Ishikawa (cell line): ENCODE results near the gene MPC2.

Experiments used
- CEBPB ChIP-seq: IDR thresholded peaks from 2 replicates; pipeline ENCODE4 v1.6.1; 2012
- CREB1 ChIP-seq: IDR thresholded peaks from 2 replicates; pipeline ENCODE4 v1.6.1; 2012; ENCODE audit warnings: low read depth
- EGR1 ChIP-seq: IDR thresholded peaks from 2 replicates; pipeline ENCODE4 v1.6.1; 2012
- EP300 ChIP-seq: IDR thresholded peaks from 2 replicates; pipeline ENCODE4 v1.6.1; 2012; ENCODE audit warnings: borderline replicate concordance
- FOXM1 ChIP-seq: IDR thresholded peaks from 2 replicates; pipeline ENCODE4 v1.6.1; 2012; ENCODE audit warnings: low read depth, borderline replicate concordance
- NFIC ChIP-seq: IDR thresholded peaks from 2 replicates; pipeline ENCODE4 v1.6.1; 2012
- RAD21 ChIP-seq: IDR thresholded peaks from 2 replicates; pipeline ENCODE4 v1.6.1; 2012; ENCODE audit warnings: low read depth
- TAF1 ChIP-seq: IDR thresholded peaks from 2 replicates; pipeline ENCODE4 v1.6.1; 2012; ENCODE audit warnings: low read depth, mild to moderate bottlenecking
- TCF12 ChIP-seq: IDR thresholded peaks from 2 replicates; pipeline ENCODE4 v1.6.1; 2012; ENCODE audit warnings: low read depth
- TEAD4 ChIP-seq: IDR thresholded peaks from 2 replicates; pipeline ENCODE4 v1.6.1; 2012
- YY1 ChIP-seq: IDR thresholded peaks from 2 replicates; pipeline ENCODE4 v1.6.1; 2012; ENCODE audit warnings: low read depth
- ZBTB7A ChIP-seq: IDR thresholded peaks from 2 replicates; pipeline ENCODE4 v1.6.1; 2012; ENCODE audit warnings: low read depth
- TF ChIP-seq, protein P1 (sequence below): IDR thresholded peaks from 2 replicates; pipeline ENCODE4 v1.6.1; 2012
- TF ChIP-seq, protein P2 (sequence below): IDR thresholded peaks from 2 replicates; pipeline ENCODE4 v1.6.1; 2012
- TF ChIP-seq, protein P3 (sequence below): IDR thresholded peaks from 2 replicates; pipeline ENCODE4 v1.6.1; 2012; ENCODE audit warnings: low read depth, mild to moderate bottlenecking

The MPC2 gene

DNA sequence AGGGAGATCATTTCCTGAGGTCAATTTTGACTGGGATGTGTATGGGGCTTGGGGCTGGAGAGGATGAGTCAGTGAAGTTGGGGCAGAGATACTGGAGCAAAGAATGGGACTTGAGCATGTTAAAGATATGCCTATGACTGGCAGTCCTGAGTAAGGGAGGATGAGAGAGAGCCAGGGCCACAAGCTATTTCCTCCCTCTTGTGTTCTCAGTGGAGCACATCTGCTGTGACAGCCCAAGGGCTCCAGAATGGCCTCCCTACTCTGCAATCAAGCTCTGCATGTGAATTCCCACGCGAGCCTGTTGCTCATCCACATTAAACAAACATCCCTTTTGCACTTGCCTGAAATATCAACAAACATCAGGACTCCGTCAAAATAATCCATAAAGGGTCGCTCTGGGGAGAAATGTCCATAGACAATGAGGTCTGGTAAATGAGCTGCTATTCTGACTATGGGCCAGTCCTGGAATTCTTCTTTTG is 32.2 kb downstream of the MPC2 start:
- TF ChIP-seq TAF1, result no peak
- TF ChIP-seq EGR1, result no peak
- no peak for TF ChIP-seq NFIC
- TF ChIP-seq TEAD4, result no peak
- no peak for TF ChIP-seq FOXM1
- no peak for TF ChIP-seq CEBPB
- TF ChIP-seq, protein P1, sequence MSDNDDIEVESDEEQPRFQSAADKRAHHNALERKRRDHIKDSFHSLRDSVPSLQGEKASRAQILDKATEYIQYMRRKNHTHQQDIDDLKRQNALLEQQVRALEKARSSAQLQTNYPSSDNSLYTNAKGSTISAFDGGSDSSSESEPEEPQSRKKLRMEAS, result no peak
- TF ChIP-seq CREB1, result no peak
- TF ChIP-seq, protein P2, sequence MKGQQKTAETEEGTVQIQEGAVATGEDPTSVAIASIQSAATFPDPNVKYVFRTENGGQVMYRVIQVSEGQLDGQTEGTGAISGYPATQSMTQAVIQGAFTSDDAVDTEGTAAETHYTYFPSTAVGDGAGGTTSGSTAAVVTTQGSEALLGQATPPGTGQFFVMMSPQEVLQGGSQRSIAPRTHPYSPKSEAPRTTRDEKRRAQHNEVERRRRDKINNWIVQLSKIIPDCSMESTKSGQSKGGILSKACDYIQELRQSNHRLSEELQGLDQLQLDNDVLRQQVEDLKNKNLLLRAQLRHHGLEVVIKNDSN, result no peak
- no peak for TF ChIP-seq ZBTB7A
- TF ChIP-seq EP300, result no peak
- no peak for TF ChIP-seq YY1

DNA sequence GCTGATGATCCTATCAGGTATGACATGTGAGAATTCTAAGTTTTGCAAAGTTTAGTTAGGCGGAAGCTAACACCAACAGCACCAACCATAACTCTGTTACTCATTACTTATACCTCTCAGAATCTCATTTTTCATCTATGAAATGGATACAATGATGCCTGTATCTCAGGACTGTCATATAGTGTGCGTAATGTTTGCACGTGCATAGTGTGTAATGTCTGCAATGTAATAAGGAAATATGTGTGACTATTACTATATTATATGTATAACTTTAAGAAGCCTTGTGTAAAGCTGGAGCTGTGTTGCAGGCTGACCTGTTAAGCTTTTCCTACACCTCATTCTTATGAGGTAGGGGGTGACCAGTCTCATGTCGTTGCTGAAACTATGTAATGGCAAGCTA is 36.0 kb downstream of the MPC2 start:
- no peak for TF ChIP-seq FOXM1

DNA sequence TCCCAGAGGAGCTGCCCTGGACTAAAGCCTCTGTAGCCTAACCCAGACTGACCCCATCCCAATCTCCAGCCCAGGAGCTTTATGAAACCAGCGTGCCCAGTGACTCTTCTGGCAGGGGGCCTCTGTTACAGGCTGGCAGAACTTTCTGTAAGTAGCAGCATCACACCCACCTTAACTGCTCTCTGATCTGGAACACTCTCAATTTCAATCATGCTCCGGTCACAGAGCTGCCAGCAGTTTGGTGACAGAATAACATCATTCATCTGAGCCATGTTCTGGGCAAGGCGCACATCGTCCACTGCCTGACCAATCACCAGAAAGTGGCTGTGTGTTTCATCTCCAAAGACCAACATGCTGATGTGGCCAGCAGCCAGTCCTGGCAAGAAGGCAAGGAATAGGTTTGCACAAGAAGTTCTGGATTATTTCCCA is 37.6 kb downstream of the MPC2 start:
- TF ChIP-seq TEAD4 (no peak), ZBTB7A (no peak), EGR1 (no peak), TAF1 (no peak), TCF12 (no peak), CEBPB (no peak), CREB1 (no peak), RAD21 (no peak), NFIC (no peak), YY1 (no peak), EP300 (no peak), FOXM1 (no peak)
- TF ChIP-seq, protein P2, result no peak
- TF ChIP-seq, protein P1, result no peak
- TF ChIP-seq, protein P3, sequence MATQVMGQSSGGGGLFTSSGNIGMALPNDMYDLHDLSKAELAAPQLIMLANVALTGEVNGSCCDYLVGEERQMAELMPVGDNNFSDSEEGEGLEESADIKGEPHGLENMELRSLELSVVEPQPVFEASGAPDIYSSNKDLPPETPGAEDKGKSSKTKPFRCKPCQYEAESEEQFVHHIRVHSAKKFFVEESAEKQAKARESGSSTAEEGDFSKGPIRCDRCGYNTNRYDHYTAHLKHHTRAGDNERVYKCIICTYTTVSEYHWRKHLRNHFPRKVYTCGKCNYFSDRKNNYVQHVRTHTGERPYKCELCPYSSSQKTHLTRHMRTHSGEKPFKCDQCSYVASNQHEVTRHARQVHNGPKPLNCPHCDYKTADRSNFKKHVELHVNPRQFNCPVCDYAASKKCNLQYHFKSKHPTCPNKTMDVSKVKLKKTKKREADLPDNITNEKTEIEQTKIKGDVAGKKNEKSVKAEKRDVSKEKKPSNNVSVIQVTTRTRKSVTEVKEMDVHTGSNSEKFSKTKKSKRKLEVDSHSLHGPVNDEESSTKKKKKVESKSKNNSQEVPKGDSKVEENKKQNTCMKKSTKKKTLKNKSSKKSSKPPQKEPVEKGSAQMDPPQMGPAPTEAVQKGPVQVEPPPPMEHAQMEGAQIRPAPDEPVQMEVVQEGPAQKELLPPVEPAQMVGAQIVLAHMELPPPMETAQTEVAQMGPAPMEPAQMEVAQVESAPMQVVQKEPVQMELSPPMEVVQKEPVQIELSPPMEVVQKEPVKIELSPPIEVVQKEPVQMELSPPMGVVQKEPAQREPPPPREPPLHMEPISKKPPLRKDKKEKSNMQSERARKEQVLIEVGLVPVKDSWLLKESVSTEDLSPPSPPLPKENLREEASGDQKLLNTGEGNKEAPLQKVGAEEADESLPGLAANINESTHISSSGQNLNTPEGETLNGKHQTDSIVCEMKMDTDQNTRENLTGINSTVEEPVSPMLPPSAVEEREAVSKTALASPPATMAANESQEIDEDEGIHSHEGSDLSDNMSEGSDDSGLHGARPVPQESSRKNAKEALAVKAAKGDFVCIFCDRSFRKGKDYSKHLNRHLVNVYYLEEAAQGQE, result no peak

DNA sequence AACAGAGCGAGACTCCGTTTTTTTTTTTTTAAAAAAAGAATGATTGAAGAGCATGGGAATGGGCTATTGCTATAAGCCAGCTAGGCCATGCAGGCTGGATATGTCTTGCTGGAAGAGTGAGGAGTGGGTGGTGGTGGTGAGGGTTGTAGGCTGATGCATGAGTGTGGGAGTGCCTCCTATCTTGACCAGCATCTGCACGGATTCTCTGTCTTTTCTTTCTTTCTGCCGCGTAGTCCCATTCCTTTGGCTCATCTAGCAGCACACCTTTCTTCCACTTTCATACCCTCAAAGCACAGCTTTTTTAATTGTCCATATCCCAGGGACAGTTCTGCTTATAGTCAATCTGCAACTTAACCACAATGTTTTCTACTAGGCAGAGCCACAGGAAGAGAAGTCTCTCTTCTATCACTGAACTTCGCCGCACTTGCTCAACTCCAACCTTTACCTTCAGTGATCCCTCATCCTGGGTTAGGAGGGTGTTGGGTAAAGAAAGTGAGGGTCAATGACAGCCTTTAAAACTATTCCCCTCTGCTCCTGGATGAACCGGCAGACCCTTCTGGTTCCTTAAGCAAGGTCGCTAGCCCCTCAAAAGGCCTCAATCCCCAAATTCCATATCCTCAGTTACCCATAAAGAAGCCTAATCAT is 38.2 kb downstream of the MPC2 start:
- TF ChIP-seq, protein P2, result no peak
- TF ChIP-seq CREB1 (no peak), TCF12 (no peak), NFIC (no peak), TEAD4 (no peak), TAF1 (no peak), ZBTB7A (no peak), EGR1 (no peak), YY1 (no peak), EP300 (no peak), CEBPB (no peak)
- TF ChIP-seq, protein P3, result no peak

DNA sequence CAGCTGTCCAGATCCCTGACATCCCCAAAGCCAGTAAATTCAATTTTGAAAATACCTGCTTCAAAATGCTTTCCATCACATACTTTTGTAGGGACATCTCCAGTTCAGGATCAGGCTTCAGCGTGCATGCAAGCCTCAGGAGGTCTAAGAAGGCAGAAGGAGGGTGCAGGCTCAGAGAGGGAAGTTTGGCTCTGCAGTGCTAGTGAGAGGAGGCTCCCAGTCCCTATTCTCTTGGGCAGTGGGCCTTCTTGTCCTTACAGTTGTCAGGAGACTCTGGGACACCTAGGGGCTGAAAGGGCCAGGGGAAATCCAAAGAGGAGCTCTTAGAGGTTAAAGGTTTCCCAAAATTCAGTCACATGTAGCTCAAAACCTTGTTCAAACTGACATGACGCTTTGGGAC is 43.1 kb downstream of the MPC2 start:
- no peak for TF ChIP-seq EGR1

DNA sequence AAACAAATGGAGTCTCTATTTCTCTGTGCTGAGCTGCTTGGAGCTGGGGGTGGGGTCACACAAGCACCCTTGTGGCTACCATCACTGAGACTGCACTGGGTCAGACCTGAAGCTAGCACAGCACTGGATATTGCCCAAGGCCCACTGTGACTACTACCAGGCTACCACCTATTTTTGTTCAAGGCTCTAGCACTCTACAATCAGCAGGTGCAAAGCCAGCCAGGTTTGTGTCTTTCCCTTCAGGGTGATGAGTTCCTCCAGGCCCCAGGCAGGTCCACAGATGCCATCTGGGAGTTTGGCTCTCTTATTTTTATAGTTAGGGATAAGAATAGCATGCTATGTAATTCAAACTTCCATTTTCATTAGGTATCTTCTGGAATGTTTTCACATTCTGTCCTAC is 46.5 kb downstream of the MPC2 start:
- TF ChIP-seq CEBPB (no peak), EGR1 (no peak), TEAD4 (no peak), FOXM1 (no peak)
